ENCODE results near the gene LAMA2. TPM values are rescaled to one million over a fixed set of nuclear protein-coding genes. Genes with fewer than 3 reads are reported as not detected.

The LAMA2 gene
- total and polyA plus RNA-seq, 10 donors = 0.83 to 66.6 (median 18.8) TPM

DNA sequence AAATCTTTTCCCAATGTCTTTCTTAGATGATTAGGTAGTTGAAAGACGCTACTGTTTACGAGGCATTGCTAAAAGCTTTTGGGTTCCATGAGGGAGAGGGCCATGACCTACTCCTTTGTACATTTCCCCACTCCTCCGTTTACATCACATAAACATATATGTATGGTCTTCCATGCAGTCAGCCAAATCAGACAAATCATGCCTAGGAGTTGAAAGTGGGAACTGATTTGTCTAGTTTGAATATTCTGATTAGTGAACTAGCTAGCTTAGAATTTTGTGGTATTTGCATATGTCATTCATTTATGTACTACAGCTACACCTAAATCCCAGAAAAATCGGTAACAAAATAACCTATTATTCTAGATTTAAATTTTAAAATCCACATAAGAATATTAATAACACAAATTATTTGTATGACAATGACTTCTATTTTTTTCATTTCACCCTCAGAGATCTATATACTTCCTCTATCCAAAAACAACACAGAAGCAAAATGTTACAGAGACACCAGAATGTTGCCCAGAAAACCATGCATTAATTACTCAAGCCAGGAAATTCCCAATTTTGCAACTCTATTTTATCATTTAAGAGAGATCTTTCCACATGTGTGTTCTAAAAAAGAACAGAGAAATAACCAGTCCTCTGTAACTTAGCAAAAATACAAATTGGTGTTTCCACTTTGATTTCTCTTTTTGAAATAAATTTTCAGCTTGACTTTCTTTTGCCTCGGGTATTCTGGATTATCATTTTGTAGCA, 231.9 kb downstream of the LAMA2 start:
- TF ChIP-seq POLR2A (IDR thresholded peaks at IDR 0.05) = no peak
- no peak for TF ChIP-seq POLR2AphosphoS5 (IDR thresholded peaks at IDR 0.05)
- TF ChIP-seq CTCF (IDR thresholded peaks at IDR 0.05 in 8 of 11, conservative IDR thresholded peaks at IDR 0.05 in 3 of 11) = no peak
- no peak overlapping the region for H3K27ac ChIP-seq
- no peak overlapping the region for H3K4me3 ChIP-seq
- DNase-seq = no peak
- H3K27me3 ChIP-seq (replicated peaks in 1 of 7) = no peaks in the 10 kb centered on the region
- WGBS, 5 donors = 81 to 86% (median 84%) methylated on average over 5 of the region's 5 CpGs
- intact Hi-C loops (cut with DNase I; ENCODE audit: low total_unique reads) = no loop called here
- H3K36me3 ChIP-seq = no peaks in the 10 kb centered on the region
- H3K4me1 ChIP-seq = no peaks in the 10 kb centered on the region
- no peaks in the 10 kb centered on the region for H3K9me3 ChIP-seq

DNA sequence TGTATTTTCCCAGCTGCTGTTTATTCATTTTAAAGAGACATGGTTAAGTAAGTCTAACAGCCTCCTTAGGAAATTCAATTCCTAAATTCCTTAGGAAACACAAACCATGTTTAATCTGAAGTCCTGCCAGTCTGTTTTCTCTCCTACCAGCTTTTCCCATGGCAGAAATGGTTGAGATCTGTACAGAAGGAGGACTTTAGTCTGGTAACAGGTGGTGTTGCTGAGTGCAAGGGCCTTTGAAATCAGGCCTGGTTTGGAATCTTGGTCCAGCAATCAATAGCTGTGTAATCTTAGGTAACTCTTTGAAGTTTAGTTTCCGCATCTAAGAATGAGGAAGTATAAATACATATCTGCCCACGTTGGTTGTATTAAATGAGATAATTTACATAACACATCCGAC, 232.5 kb downstream of the LAMA2 start:
- no peaks in the 10 kb centered on the region for H3K9me3 ChIP-seq
- H3K4me3 ChIP-seq = no peak overlapping the region
- no peaks in the 10 kb centered on the region for H3K4me1 ChIP-seq
- DNase-seq = no peak
- 49 to 64% (median 58%) methylated on average over 3 of the region's 3 CpGs for WGBS, 5 donors
- TF ChIP-seq POLR2A (IDR thresholded peaks at IDR 0.05) (no peak), CTCF (IDR thresholded peaks at IDR 0.05 in 8 of 11, conservative IDR thresholded peaks at IDR 0.05 in 3 of 11) (no peak), POLR2AphosphoS5 (IDR thresholded peaks at IDR 0.05) (no peak)
- H3K27ac ChIP-seq = no peak overlapping the region
- H3K36me3 ChIP-seq = no peaks in the 10 kb centered on the region
- intact Hi-C loops (cut with DNase I; ENCODE audit: low total_unique reads) = no loop called here
- H3K27me3 ChIP-seq (replicated peaks in 1 of 7) = no peaks in the 10 kb centered on the region

GRCh38 chr6:129117355-129117754, 234.4 kb downstream of the LAMA2 start:
- Histone ChIP-seq H3K27ac (no peak overlapping the region), H3K36me3 (no peaks in the 10 kb centered on the region), H3K4me3 (no peak overlapping the region), H3K4me1 (no peaks in the 10 kb centered on the region), H3K9me3 (no peaks in the 10 kb centered on the region), H3K27me3 (replicated peaks in 1 of 7) (no peaks in the 10 kb centered on the region)
- intact Hi-C loops (cut with DNase I; ENCODE audit: low total_unique reads) = no loop called here
- WGBS, 5 donors = 69 to 89% (median 75%) methylated on average over 5 of the region's 5 CpGs
- TF ChIP-seq POLR2A (IDR thresholded peaks at IDR 0.05) (no peak), POLR2AphosphoS5 (IDR thresholded peaks at IDR 0.05) (no peak), CTCF (IDR thresholded peaks at IDR 0.05 in 8 of 11, conservative IDR thresholded peaks at IDR 0.05 in 3 of 11) (no peak)
- no peak for DNase-seq

DNA sequence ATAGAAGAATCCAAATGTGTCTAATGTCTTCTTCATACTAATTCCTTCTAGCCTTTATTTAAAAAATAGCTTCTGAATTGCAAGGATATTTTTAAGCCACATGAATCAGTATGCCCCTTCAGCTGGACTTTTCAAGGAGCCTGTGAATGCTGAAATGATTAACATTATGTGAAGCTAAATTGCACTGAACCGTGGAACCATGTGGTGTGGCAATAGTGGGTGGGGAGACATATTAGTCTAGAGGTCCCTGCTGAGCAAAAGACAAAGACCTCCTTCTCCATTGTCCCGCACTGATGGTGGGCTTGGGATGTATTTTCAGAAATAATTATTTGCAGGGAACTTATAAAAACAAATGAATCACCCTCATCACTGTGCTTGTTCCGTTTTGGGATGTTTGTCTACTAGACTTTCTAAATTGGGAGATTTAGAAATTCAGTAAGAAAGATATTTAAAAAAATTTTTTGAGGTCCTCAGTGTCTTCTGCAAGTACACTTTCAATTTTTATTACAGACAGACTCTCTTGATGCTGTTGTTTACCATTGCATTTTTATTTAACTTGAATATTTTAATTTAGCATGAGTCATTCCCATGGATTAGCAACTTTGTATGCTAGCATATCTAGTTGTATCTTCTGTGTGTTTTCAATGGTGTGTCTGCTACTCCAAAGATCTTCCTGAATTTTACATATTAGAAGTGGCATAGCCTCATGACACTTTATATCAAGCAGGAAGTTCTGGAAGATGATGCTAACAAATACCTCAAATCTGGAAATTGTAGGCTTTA, 238.1 kb downstream of the LAMA2 start:
- no peak overlapping the region for H3K27ac ChIP-seq
- no peaks in the 10 kb centered on the region for H3K27me3 ChIP-seq (replicated peaks in 1 of 7)
- 69 to 88% (median 74%) methylated on average over 3 of the region's 3 CpGs for WGBS, 5 donors
- intact Hi-C loops (cut with DNase I; ENCODE audit: low total_unique reads) = no loop called here
- H3K4me3 ChIP-seq = no peak overlapping the region
- DNase-seq = no peak
- H3K36me3 ChIP-seq = no peaks in the 10 kb centered on the region
- H3K9me3 ChIP-seq = no peaks in the 10 kb centered on the region
- H3K4me1 ChIP-seq = no peaks in the 10 kb centered on the region
- TF ChIP-seq POLR2A (IDR thresholded peaks at IDR 0.05) (no peak), POLR2AphosphoS5 (IDR thresholded peaks at IDR 0.05) (no peak), CTCF (IDR thresholded peaks at IDR 0.05 in 8 of 11, conservative IDR thresholded peaks at IDR 0.05 in 3 of 11) (no peak)

Data from spleen (tissue), 11 donors.